ENCODE results near the gene CACNG5.

Gene CACNG5

GRCh38 chr17:66835476-66835875 lies 559 bp downstream of the CACNG5 start:
- Histone ChIP-seq H3K27ac (replicated peaks) (no peak overlapping the region), H3K4me3 (replicated peaks; ENCODE audit: insufficient read depth, low read length) (no peak overlapping the region), H3K27me3 (ENCODE audit: insufficient read depth, poor library complexity, severe bottlenecking) (peaks cover 10% of the 10 kb centered on the region)
- DNase-seq (ENCODE audit: low read depth in 1 of 2, low spot score in 1 of 2) = no peak
- no peak for TF ChIP-seq GABPA (IDR thresholded peaks at IDR 0.05; ENCODE audit: low read depth)
- TF ChIP-seq POLR2AphosphoS5 (IDR thresholded peaks at IDR 0.05; ENCODE audit: low read depth) = no peak
- no peak for TF ChIP-seq SPI1 (IDR thresholded peaks at IDR 0.05; ENCODE audit: borderline replicate concordance, low read depth)
- no peak for TF ChIP-seq REST (IDR thresholded peaks at IDR 0.05; ENCODE audit: insufficient replicate concordance, low read depth)
- no peak for TF ChIP-seq CTCF (IDR thresholded peaks at IDR 0.05; ENCODE audit: insufficient read depth, low read length)

- Histone ChIP-seq H3K27ac (replicated peaks) (no peak overlapping the region), H3K4me3 (replicated peaks; ENCODE audit: insufficient read depth, low read length) (no peak overlapping the region), H3K27me3 (ENCODE audit: insufficient read depth, poor library complexity, severe bottlenecking) (peaks cover 10% of the 10 kb centered on the region)
- DNase-seq (ENCODE audit: low read depth in 1 of 2, low spot score in 1 of 2) = no peak
- TF ChIP-seq POLR2AphosphoS5 (IDR thresholded peaks at IDR 0.05; ENCODE audit: low read depth) = no peak
- no peak for TF ChIP-seq SPI1 (IDR thresholded peaks at IDR 0.05; ENCODE audit: borderline replicate concordance, low read depth)
- no peak for TF ChIP-seq REST (IDR thresholded peaks at IDR 0.05; ENCODE audit: insufficient replicate concordance, low read depth)
- TF ChIP-seq CTCF (IDR thresholded peaks at IDR 0.05; ENCODE audit: insufficient read depth, low read length) = no peak
- no peak for TF ChIP-seq GABPA (IDR thresholded peaks at IDR 0.05; ENCODE audit: low read depth)
These were observed 1.4 kb downstream of the CACNG5 start for GRCh38 chr17:66836063-66837005.

GRCh38 chr17:66837226-66837625 lies 2.3 kb downstream of the CACNG5 start:
- H3K4me3 ChIP-seq (replicated peaks; ENCODE audit: insufficient read depth, low read length) = no peak overlapping the region
- H3K27me3 ChIP-seq (ENCODE audit: insufficient read depth, poor library complexity, severe bottlenecking) = peaks cover 12% of the 10 kb centered on the region
- no peak for DNase-seq (ENCODE audit: low read depth in 1 of 2, low spot score in 1 of 2)
- TF ChIP-seq SPI1 (IDR thresholded peaks at IDR 0.05; ENCODE audit: borderline replicate concordance, low read depth) (no peak), CTCF (IDR thresholded peaks at IDR 0.05; ENCODE audit: insufficient read depth, low read length) (no peak), REST (IDR thresholded peaks at IDR 0.05; ENCODE audit: insufficient replicate concordance, low read depth) (no peak), POLR2AphosphoS5 (IDR thresholded peaks at IDR 0.05; ENCODE audit: low read depth) (no peak), GABPA (IDR thresholded peaks at IDR 0.05; ENCODE audit: low read depth) (no peak)
- no peak overlapping the region for H3K27ac ChIP-seq (replicated peaks)
